ENCODE results near the gene TGM2.

The TGM2 gene

GRCh38 chr20:38165966-38166702, 1.1 kb upstream of the TGM2 start:
- no peak overlapping the region for H3K4me3 ChIP-seq (ENCODE audit: low read depth, low read length)

GRCh38 chr20:38164624-38165088, 414 bp downstream of the TGM2 start:
- TF ChIP-seq CTCF (IDR thresholded peaks at IDR 0.05; ENCODE audit: borderline replicate concordance, insufficient read depth, low read depth, low read length) = no peak
- peak overlapping the region; percentile 13 for H3K4me3 ChIP-seq (ENCODE audit: low read depth, low read length)

More at GRCh38 chr20:38165966-38166702, 1.1 kb upstream of the TGM2 start:
- no peak for TF ChIP-seq CTCF (IDR thresholded peaks at IDR 0.05; ENCODE audit: borderline replicate concordance, insufficient read depth, low read depth, low read length)

GRCh38 chr20:38164069-38164468, 1.0 kb downstream of the TGM2 start:
- H3K4me3 ChIP-seq (ENCODE audit: low read depth, low read length) = no peak overlapping the region
- TF ChIP-seq CTCF (IDR thresholded peaks at IDR 0.05; ENCODE audit: borderline replicate concordance, insufficient read depth, low read depth, low read length) = no peak

GRCh38 chr20:38162878-38163875, 1.9 kb downstream of the TGM2 start:
- no peak overlapping the region for H3K4me3 ChIP-seq (ENCODE audit: low read depth, low read length)
- TF ChIP-seq CTCF (IDR thresholded peaks at IDR 0.05; ENCODE audit: borderline replicate concordance, insufficient read depth, low read depth, low read length) = no peak

GRCh38 chr20:38162149-38162548, 2.9 kb downstream of the TGM2 start:
- H3K4me3 ChIP-seq (ENCODE audit: low read depth, low read length) = no peak overlapping the region
- no peak for TF ChIP-seq CTCF (IDR thresholded peaks at IDR 0.05; ENCODE audit: borderline replicate concordance, insufficient read depth, low read depth, low read length)

GRCh38 chr20:38161412-38161774, 3.7 kb downstream of the TGM2 start:
- no peak for TF ChIP-seq CTCF (IDR thresholded peaks at IDR 0.05; ENCODE audit: borderline replicate concordance, insufficient read depth, low read depth, low read length)
- H3K4me3 ChIP-seq (ENCODE audit: low read depth, low read length) = no peak overlapping the region

Measured in GM12875 (cell line).